D721Med (cell line): ENCODE data around the gene C2orf49.

ENCODE experiments used
- DNase-seq: peaks from one replicate; pipeline ENCODE4 v3.0.0; 2011; ENCODE audit warnings: low spot score; ENCODE audit not compliant: insufficient read length
- FAIRE-seq: peaks from 2 replicates; lab custom pipeline; 2011; peaks lifted over from hg19 to GRCh38; lab: Jason Lieb, UNC
- CTCF ChIP-seq: IDR thresholded peaks from 2 replicates; pipeline ENCODE4 v1.5.1; 2012; ENCODE audit warnings: mild to moderate bottlenecking, control low read depth; ENCODE audit not compliant: insufficient read depth; ENCODE audit errors: missing control alignments

Gene C2orf49

DNA sequence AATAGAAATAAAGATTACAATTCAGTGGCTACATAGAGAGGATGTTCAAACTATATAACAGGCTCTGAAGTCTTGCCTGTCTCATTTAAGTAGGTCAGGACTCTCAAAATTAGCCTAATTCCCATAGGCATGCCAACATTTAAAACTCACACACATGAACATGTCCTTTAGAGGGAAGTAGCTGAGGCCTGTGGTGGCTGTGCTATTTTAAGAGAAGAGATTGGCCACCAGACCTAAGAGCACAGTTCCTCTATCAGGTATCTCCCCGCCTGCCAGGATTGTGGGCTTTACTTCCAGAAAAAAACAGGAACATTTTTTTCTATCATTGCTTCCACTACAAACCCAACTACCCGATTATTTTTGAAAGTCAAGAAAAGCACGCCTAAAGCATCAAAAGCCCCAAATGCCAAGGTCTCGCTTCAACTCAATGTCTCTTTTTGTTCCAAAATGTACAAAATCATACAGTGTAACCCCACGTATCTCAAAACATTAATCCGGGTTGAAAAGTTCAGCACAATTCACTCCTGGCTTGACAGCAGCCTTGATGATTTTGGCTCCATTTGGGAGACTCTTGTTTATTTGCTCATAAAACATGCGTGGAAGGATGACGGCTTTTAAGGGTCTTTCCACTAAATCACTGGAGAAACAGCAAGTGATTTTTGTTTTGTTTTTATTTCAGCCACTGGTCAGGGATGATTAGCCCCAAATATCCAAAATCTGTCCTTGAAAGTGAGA lies 46.3 kb downstream of the C2orf49 start:
- DNase-seq, result no peak
- FAIRE-seq, result no peak
- no peak for TF ChIP-seq CTCF

DNA sequence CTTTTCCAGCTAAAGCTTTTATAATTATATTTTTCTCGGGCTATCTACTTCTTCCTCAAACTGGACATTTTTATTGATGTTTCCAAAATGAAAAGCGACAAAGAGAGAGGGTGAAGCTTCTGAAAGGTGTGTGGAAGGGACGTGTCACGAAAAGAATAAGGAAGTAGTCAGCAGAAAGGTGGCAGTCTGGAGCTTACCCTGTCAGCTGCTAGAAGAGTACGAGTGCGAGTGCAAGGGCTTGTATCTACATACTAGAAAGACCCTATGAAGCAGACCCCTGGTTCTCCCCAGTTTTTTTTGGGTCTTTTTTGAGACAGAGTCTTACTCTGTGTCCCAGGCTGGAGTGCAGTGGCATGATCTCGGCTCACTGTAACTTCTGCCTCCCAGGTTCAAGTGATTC lies 46.9 kb downstream of the C2orf49 start:
- TF ChIP-seq CTCF, result no peak
- FAIRE-seq (no peak), DNase-seq (no peak)

GRCh38 chr2:105384861-105385260 lies 47.5 kb downstream of the C2orf49 start:
- TF ChIP-seq CTCF, result no peak
- FAIRE-seq, result no peak
- DNase-seq, result no peak

DNA sequence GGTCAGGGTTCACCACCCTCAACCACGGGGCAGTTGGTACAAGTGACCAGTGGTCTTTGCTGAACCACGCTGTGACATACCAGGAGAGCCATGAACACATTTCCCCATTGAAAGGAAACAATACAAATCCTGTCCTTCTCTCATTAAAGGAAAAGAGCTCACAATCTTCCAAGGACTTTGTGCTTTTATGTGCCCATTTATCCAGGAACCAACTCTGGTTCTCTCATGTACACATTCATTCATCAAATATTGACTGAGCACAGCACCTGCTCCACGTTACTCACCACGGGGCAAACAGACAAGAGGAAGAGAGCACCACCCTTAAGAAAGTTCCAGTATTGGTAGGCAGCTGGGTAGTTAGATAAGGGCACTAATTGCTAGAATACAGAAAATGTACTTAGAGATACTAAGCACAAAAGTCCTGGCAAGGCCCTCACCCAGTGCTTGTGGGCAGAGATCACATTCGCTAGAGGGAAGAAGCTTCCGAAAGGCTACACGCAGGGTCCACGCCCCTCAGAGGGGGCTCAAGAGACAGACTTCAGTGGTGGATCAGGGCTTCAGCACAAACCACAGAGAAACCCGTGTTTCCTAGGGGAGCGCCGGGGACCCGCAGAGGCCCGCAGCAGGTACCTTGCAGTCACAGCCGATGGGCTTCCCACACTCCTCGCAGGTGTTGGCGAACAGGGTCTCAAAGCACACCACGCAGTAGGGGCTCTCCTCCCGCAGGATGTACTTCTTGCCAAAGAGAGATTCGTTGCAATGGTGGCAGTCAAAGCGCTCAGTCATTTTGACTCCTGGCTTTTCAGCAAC lies 48.6 kb downstream of the C2orf49 start:
- TF ChIP-seq CTCF, result no peak
- no peak for FAIRE-seq
- no peak for DNase-seq

GRCh38 chr2:105387225-105387624 lies 49.9 kb downstream of the C2orf49 start:
- no peak for DNase-seq
- TF ChIP-seq CTCF, result no peak
- FAIRE-seq, result no peak

- FAIRE-seq, result no peak
- TF ChIP-seq CTCF, result no peak
- DNase-seq, result no peak
Observed at GRCh38 chr2:105388971-105389381, 51.6 kb downstream of the C2orf49 start.

GRCh38 chr2:105390454-105390853 lies 53.1 kb downstream of the C2orf49 start:
- no peak for DNase-seq
- TF ChIP-seq CTCF, result no peak
- no peak for FAIRE-seq
